Measurements from ENCODE around the gene CTAG2.
"Not testable (repeated sequence)": the region's sequence is repeated elsewhere in the genome, so short reads cannot be mapped to it uniquely, and the experiment has no call there.

Gene CTAG2

GRCh38 chrX:154619182-154619581 is 34.2 kb downstream of the CTAG2 start, which contains the start of gene CTAG1B:
Gene CTAG1B (minus strand): TSS chrX:154619282. CDS start chrX:154619218, 64 bp downstream.
- WGBS, 2 experiments = no CpG with 5 or more reads among the region's 28 CpGs
- H3K9me3 ChIP-seq (ENCODE audit: control insufficient read depth, low read length); H3K4me3 ChIP-seq (ENCODE audit: insufficient read depth, low read depth, low read length); H3K36me3 ChIP-seq (ENCODE audit: control insufficient read depth, insufficient read depth, low read length); H3K4me1 ChIP-seq (ENCODE audit: control insufficient read depth, insufficient read depth, low read length); H3K27me3 ChIP-seq (ENCODE audit: control insufficient read depth, insufficient read depth, low read length, poor library complexity, severe bottlenecking); H3K27ac ChIP-seq (ENCODE audit: insufficient read depth, low read depth, low read length, poor library complexity, severe bottlenecking): not testable (repeated sequence)

- not testable (repeated sequence) for H3K9me3 ChIP-seq (ENCODE audit: control insufficient read depth, low read length); H3K4me3 ChIP-seq (ENCODE audit: insufficient read depth, low read depth, low read length); H3K27me3 ChIP-seq (ENCODE audit: control insufficient read depth, insufficient read depth, low read length, poor library complexity, severe bottlenecking); H3K27ac ChIP-seq (ENCODE audit: insufficient read depth, low read depth, low read length, poor library complexity, severe bottlenecking); H3K4me1 ChIP-seq (ENCODE audit: control insufficient read depth, insufficient read depth, low read length); H3K36me3 ChIP-seq (ENCODE audit: control insufficient read depth, insufficient read depth, low read length)
- WGBS, 2 experiments = no CpG with 5 or more reads among the region's 12 CpGs
These were observed 39.8 kb downstream of the CTAG2 start for GRCh38 chrX:154613586-154613985.

GRCh38 chrX:154611146-154611545 is 42.2 kb downstream of the CTAG2 start:
- not testable (repeated sequence) for H3K9me3 ChIP-seq (ENCODE audit: control insufficient read depth, low read length); H3K4me3 ChIP-seq (ENCODE audit: insufficient read depth, low read depth, low read length); H3K4me1 ChIP-seq (ENCODE audit: control insufficient read depth, insufficient read depth, low read length); H3K36me3 ChIP-seq (ENCODE audit: control insufficient read depth, insufficient read depth, low read length); H3K27ac ChIP-seq (ENCODE audit: insufficient read depth, low read depth, low read length, poor library complexity, severe bottlenecking); H3K27me3 ChIP-seq (ENCODE audit: control insufficient read depth, insufficient read depth, low read length, poor library complexity, severe bottlenecking)
- WGBS, 2 experiments = 94 to 95% methylated on average over 9 to 12 of the region's 12 CpGs

- not testable (repeated sequence) for H3K4me3 ChIP-seq (ENCODE audit: insufficient read depth, low read depth, low read length); H3K4me1 ChIP-seq (ENCODE audit: control insufficient read depth, insufficient read depth, low read length); H3K27me3 ChIP-seq (ENCODE audit: control insufficient read depth, insufficient read depth, low read length, poor library complexity, severe bottlenecking); H3K27ac ChIP-seq (ENCODE audit: insufficient read depth, low read depth, low read length, poor library complexity, severe bottlenecking); H3K36me3 ChIP-seq (ENCODE audit: control insufficient read depth, insufficient read depth, low read length); H3K9me3 ChIP-seq (ENCODE audit: control insufficient read depth, low read length)
- WGBS, 2 experiments = 93 to 95% methylated on average over 11 to 12 of the region's 12 CpGs
These were observed 44.6 kb downstream of the CTAG2 start for GRCh38 chrX:154608823-154609222.

GRCh38 chrX:154607976-154608375 is 45.4 kb downstream of the CTAG2 start:
- not testable (repeated sequence) for H3K27me3 ChIP-seq (ENCODE audit: control insufficient read depth, insufficient read depth, low read length, poor library complexity, severe bottlenecking); H3K4me3 ChIP-seq (ENCODE audit: insufficient read depth, low read depth, low read length); H3K9me3 ChIP-seq (ENCODE audit: control insufficient read depth, low read length); H3K4me1 ChIP-seq (ENCODE audit: control insufficient read depth, insufficient read depth, low read length); H3K27ac ChIP-seq (ENCODE audit: insufficient read depth, low read depth, low read length, poor library complexity, severe bottlenecking); H3K36me3 ChIP-seq (ENCODE audit: control insufficient read depth, insufficient read depth, low read length)
- WGBS, 2 experiments = 86 to 93% methylated on average over 5 to 9 of the region's 11 CpGs

GRCh38 chrX:154607370-154607769 is 46.0 kb downstream of the CTAG2 start:
- H3K9me3 ChIP-seq (ENCODE audit: control insufficient read depth, low read length) = no peaks in the 10 kb centered on the region
- no peaks in the 10 kb centered on the region for H3K27me3 ChIP-seq (ENCODE audit: control insufficient read depth, insufficient read depth, low read length, poor library complexity, severe bottlenecking)
- H3K4me3 ChIP-seq (ENCODE audit: insufficient read depth, low read depth, low read length) = no peak overlapping the region
- no peaks in the 10 kb centered on the region for H3K4me1 ChIP-seq (ENCODE audit: control insufficient read depth, insufficient read depth, low read length)
- no peak overlapping the region for H3K27ac ChIP-seq (ENCODE audit: insufficient read depth, low read depth, low read length, poor library complexity, severe bottlenecking)
- no peaks in the 10 kb centered on the region for H3K36me3 ChIP-seq (ENCODE audit: control insufficient read depth, insufficient read depth, low read length)
- WGBS, 2 experiments = 93 to 96% methylated on average over 5 of the region's 6 CpGs

GRCh38 chrX:154605566-154605965 is 47.8 kb downstream of the CTAG2 start:
- H3K27me3 ChIP-seq (ENCODE audit: control insufficient read depth, insufficient read depth, low read length, poor library complexity, severe bottlenecking) = no peaks in the 10 kb centered on the region
- 84 to 85% methylated on average over 6 of the region's 6 CpGs for WGBS, 2 experiments
- H3K9me3 ChIP-seq (ENCODE audit: control insufficient read depth, low read length) = no peaks in the 10 kb centered on the region
- no peak overlapping the region for H3K4me3 ChIP-seq (ENCODE audit: insufficient read depth, low read depth, low read length)
- H3K4me1 ChIP-seq (ENCODE audit: control insufficient read depth, insufficient read depth, low read length) = no peaks in the 10 kb centered on the region
- no peak overlapping the region for H3K27ac ChIP-seq (ENCODE audit: insufficient read depth, low read depth, low read length, poor library complexity, severe bottlenecking)
- H3K36me3 ChIP-seq (ENCODE audit: control insufficient read depth, insufficient read depth, low read length) = no peaks in the 10 kb centered on the region

- no peaks in the 10 kb centered on the region for H3K9me3 ChIP-seq (ENCODE audit: control insufficient read depth, low read length)
These were observed 49.6 kb downstream of the CTAG2 start for GRCh38 chrX:154603438-154604430.

GRCh38 chrX:154602766-154603437 is 50.5 kb downstream of the CTAG2 start:
- Histone ChIP-seq H3K27ac (ENCODE audit: insufficient read depth, low read depth, low read length, poor library complexity, severe bottlenecking) (no peak overlapping the region), H3K4me3 (ENCODE audit: insufficient read depth, low read depth, low read length) (no peak overlapping the region), H3K27me3 (ENCODE audit: control insufficient read depth, insufficient read depth, low read length, poor library complexity, severe bottlenecking) (no peaks in the 10 kb centered on the region), H3K36me3 (ENCODE audit: control insufficient read depth, insufficient read depth, low read length) (no peaks in the 10 kb centered on the region), H3K9me3 (ENCODE audit: control insufficient read depth, low read length) (no peaks in the 10 kb centered on the region), H3K4me1 (ENCODE audit: control insufficient read depth, insufficient read depth, low read length) (no peaks in the 10 kb centered on the region)
- WGBS, 2 experiments = 91 to 92% methylated on average over 18 of the region's 18 CpGs

More at GRCh38 chrX:154603438-154604430, 49.6 kb downstream of the CTAG2 start:
- Histone ChIP-seq H3K4me3 (ENCODE audit: insufficient read depth, low read depth, low read length) (no peak overlapping the region), H3K36me3 (ENCODE audit: control insufficient read depth, insufficient read depth, low read length) (no peaks in the 10 kb centered on the region), H3K27ac (ENCODE audit: insufficient read depth, low read depth, low read length, poor library complexity, severe bottlenecking) (no peak overlapping the region), H3K27me3 (ENCODE audit: control insufficient read depth, insufficient read depth, low read length, poor library complexity, severe bottlenecking) (no peaks in the 10 kb centered on the region), H3K4me1 (ENCODE audit: control insufficient read depth, insufficient read depth, low read length) (no peaks in the 10 kb centered on the region)
- 90 to 92% methylated on average over 13 of the region's 13 CpGs for WGBS, 2 experiments

GRCh38 chrX:154602226-154602625 is 51.2 kb downstream of the CTAG2 start:
- Histone ChIP-seq H3K9me3 (ENCODE audit: control insufficient read depth, low read length) (no peaks in the 10 kb centered on the region), H3K4me1 (ENCODE audit: control insufficient read depth, insufficient read depth, low read length) (no peaks in the 10 kb centered on the region), H3K36me3 (ENCODE audit: control insufficient read depth, insufficient read depth, low read length) (no peaks in the 10 kb centered on the region), H3K27ac (ENCODE audit: insufficient read depth, low read depth, low read length, poor library complexity, severe bottlenecking) (no peak overlapping the region), H3K4me3 (ENCODE audit: insufficient read depth, low read depth, low read length) (no peak overlapping the region), H3K27me3 (ENCODE audit: control insufficient read depth, insufficient read depth, low read length, poor library complexity, severe bottlenecking) (no peaks in the 10 kb centered on the region)
- WGBS, 2 experiments = 73 to 79% methylated on average over 13 of the region's 13 CpGs
